HG03460 (cell line): ENCODE results near the gene EGF.
"Not testable (repeated sequence)": the region's sequence is repeated elsewhere in the genome, so short reads cannot be mapped to it uniquely, and the experiment has no call there.

Experiments
- ATAC-seq: cut with Tn5 transposase; IDR thresholded peaks from one replicate; pipeline ENCODE4 v1.9.1; 2021; ENCODE audit not compliant: unreplicated experiment

The EGF gene

GRCh38 chr4:109914322-109914721 lies 1.6 kb downstream of the EGF start:
- no peak for ATAC-seq

- ATAC-seq: no peak
These were observed 2.8 kb downstream of the EGF start for GRCh38 chr4:109915385-109916026.

DNA sequence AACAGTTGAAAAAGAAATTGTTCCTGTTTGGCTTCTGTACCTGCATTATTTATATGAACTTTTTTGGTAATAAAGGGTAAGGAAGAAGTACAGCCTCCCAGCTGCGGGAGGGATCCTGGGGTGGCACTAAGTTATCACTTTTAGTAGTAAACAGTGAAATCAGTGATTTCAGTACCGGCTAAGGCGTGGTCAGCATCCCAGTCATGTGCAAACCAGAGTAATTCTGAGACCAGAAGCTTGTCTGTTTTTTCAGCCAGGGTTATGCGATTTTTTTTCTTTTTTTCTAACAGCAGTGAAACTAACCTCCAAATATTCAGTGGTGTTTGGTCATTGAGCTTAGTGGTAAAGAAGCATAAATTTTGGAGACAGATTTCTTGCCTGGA lies 3.3 kb downstream of the EGF start:
- ATAC-seq: no peak

GRCh38 chr4:109921384-109921808 lies 8.7 kb downstream of the EGF start:
- ATAC-seq: no peak

- no peak for ATAC-seq
These were observed 12.7 kb downstream of the EGF start for GRCh38 chr4:109925396-109925795.

GRCh38 chr4:109928327-109929045 lies 15.8 kb downstream of the EGF start:
- no peak for ATAC-seq

DNA sequence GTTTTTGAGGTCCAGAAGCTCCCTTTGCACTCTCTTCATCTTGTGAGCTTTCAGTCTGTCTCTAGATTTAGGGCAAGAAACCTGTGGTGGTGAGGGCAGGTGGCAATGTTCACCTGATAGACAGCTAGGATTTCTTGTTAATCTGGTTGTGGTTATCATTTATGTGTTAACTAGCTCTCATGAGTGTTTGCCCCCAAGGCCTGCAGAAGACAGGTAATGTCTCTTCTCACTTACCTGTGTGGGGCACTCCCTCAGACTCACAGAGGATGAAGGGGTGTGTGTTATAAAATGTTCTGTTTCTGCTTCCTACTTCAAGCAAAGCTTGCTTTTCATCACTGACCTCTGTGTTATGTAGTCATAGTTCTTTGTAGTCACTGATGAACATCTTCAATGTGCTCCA lies 17.8 kb downstream of the EGF start:
- ATAC-seq: no peak

DNA sequence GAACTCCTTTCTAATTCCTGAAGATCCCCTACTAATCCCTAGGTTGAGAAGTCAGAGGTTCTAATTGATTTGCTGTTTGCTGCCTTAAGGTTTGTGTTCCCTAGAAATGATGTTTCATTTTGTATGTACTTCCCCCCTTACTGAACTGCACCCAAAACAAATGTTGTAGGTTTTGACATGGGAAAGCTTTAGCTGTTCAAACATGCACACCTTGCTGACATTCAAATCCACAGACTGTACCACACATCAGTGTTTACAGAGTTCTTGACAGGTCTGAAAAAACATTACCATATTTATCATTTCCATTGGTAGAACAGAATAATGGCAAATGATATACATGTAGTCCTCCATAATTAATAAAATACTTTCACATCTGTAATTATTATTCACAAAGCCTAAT lies 18.2 kb downstream of the EGF start:
- ATAC-seq: no peak

- no peak for ATAC-seq
These were observed 18.6 kb downstream of the EGF start for GRCh38 chr4:109931318-109931717.

GRCh38 chr4:109937352-109937751 lies 24.7 kb downstream of the EGF start:
- not testable (repeated sequence) for ATAC-seq

DNA sequence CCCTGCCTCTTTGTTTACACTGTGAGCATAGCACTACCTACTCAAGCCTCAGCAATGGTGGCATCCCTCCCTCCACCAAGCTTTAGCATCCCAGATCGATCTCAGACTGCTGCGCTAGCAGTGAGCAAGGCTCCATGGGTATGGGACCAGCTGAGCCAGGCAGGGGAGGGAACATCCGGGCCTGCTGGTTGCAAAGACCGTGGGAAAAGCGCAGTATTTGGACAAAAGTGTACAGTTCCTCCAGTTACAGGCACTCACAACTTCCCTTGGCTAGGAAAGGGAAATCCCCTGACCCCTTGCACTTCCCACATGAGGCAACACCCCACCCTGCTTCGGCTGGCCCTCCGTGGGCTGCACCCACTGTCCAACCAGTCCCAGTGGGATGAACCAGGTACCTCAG lies 26.5 kb downstream of the EGF start:
- no peak for ATAC-seq

DNA sequence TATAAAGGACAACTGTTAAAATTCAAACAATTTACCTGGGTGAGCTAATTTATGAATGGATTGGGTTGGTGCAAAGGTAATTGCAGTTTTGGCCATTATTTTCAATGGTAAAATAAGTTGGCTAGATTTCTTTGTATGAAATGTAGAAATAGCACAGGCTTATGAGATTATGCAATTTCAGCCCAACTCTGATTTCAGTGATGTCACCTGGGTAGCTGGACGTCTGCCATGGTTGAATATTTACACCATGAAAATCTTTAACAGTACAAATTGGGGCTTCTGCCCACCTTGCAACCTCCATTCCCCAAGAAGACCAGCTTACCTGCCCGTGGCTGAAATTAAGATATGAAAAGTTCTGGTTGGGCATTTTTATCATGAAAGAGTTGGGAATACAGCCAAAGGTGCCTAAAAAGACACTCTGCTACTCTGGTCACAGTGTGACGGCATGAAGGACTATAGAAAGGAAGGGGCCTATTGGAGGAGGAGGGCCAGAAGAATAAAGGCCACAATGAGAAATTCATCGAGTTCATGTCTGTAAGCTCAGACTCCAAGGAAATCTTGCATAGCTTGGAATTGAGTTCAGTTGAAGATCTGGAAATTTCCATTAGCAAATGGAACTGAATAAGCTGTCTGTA lies 29.7 kb downstream of the EGF start:
- no peak for ATAC-seq

DNA sequence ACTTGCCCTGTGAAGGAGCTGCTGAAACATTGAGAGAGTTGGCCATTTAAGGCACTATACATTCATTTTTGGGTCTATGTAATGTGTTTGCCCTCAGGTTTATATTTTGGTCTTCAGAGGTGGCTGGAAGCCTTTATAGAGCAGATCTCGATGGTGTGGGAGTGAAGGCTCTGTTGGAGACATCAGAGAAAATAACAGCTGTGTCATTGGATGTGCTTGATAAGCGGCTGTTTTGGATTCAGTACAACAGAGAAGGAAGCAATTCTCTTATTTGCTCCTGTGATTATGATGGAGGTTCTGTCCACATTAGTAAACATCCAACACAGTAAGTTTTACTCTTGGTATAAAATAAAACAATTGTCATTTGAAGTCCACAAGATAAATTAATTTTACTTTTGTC lies 31.1 kb downstream of the EGF start:
- no peak for ATAC-seq

DNA sequence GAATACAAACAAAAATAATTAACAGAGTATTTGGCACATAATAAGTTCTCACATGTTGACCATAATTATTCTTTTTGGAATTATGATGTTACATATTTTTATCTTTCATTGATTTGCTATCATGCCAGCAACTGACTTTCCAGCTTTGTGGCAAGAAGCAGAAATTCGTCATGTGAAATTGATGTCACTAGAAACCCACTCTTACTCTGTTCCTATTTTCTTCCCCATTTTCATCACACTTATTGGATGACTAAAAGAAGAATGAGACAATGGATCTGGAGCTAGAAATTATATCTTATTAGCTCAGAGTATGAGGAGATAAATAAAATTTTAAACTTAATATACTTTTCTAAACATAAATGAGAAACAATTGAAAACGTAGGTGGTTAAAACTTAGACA lies 31.9 kb downstream of the EGF start:
- no peak for ATAC-seq

GRCh38 chr4:109945056-109945455 lies 32.4 kb downstream of the EGF start:
- ATAC-seq: no peak

- no peak for ATAC-seq
These were observed 33.4 kb downstream of the EGF start for GRCh38 chr4:109946120-109946519.

DNA sequence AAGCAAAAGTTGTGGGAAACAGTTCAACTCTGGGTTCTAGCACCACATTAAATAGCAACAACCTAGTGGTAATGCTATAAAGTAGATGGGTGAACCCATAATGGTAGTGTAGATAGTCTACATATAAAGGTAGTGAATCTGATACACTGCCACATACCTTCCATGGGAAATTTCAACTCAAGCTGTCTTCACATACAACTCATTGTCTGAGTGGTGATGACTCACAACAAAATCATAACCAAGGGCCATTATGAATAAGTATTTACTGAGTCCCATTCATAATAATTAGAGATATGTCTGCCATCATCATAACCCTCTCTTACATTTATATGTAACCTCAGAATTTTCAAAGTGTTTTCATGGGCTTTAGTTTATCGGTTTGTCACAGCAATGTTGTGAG lies 34.8 kb downstream of the EGF start:
- no peak for ATAC-seq

- ATAC-seq: no peak
These were observed 35.2 kb downstream of the EGF start for GRCh38 chr4:109947918-109948317.

DNA sequence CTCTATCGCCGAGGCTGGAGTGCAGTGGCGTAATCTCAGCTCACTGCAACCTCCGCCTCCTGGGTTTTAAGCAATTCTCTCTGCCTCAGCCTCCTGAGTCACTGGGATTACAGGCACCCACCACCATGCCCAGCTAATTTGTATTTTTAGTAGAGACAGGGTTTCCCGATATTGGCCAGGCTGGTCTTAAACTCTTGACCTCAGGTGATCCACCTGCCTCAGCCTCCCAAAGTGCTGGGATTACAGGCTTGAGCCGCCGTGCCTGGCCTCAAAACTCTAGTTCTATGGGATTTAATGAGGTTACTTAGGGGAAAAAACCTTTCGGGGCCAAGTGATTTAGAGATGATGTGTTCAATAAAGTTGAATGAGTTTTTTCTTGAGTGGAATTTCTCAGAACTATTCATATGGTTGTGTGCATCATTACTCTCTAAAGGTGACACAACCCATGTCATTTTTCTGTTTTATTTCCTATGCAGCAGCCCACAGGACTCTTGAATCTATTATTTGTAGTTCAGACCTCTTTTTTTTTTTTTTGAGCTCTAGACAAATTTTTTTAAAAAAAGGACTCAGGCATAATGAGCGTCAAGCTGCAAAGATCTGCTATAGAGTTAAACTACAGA lies 36.5 kb downstream of the EGF start:
- ATAC-seq: not testable (repeated sequence)

DNA sequence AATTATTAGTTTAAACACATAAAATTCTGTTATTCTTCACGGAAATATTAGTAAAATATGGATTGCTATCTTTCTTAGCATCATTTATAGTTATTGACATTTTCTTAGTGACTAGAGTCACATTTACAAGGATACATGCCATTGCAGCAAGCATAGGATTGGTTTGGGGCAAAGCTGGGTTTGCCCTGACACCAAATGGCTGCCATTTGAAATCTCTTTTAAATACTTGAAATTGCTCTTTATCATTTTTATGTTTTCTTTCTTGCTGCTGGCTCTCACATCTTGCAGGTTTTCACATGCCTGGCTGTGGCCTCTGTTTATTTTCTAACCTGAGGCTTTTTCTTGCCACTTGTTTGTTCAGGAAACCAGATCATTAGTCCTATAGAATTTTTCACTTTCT lies 39.9 kb downstream of the EGF start:
- no peak for ATAC-seq

GRCh38 chr4:109953556-109953955 lies 40.9 kb downstream of the EGF start:
- no peak for ATAC-seq

DNA sequence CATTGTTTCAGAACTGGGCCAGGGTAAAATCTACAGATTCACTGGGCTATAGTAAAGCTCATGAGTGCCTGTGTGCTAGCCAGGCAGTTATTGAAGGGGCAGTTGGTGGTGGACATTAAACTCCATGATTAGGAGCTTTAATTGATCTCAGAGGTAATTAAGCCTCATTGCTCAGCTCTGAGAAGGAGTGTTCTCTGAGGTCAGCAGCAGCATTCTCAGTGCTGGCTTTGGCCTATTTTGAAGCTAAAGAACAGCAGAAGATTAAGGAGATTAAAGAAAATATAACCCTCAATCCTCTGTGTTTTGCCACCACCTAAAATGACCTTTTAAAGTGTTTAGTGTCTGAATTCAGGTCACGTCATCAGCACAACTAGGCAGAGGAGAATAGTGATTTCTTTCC lies 42.5 kb downstream of the EGF start:
- no peak for ATAC-seq
